HepG2 (cell line): ENCODE measurements around the gene CDK5RAP2. TPM values are rescaled to one million over a fixed set of nuclear protein-coding genes. Genes with fewer than 3 reads are reported as not detected.

Experiments used
- CENPX ChIP-seq: sonication (generic); formaldehyde crosslinking; IDR thresholded peaks from 2 replicates; pipeline ENCODE4 v1.9.0; 2021; ENCODE audit warnings: mild to moderate bottlenecking, missing genetic modification reagents, moderate library complexity
- DDIT3 ChIP-seq: sonication (generic); formaldehyde crosslinking; IDR thresholded peaks from 2 replicates; pipeline ENCODE4 v1.4.0; 2020; ENCODE audit warnings: mild to moderate bottlenecking, missing genetic modification reagents
- HDAC2 ChIP-seq: sonication (generic); formaldehyde crosslinking; IDR thresholded peaks from 2 replicates; pipeline ENCODE4 v1.4.0; 2020; ENCODE audit warnings: missing genetic modification reagents
- NFIB ChIP-seq: sonication (generic); formaldehyde crosslinking; IDR thresholded peaks from 2 replicates; pipeline ENCODE4 v1.9.0; 2021; ENCODE audit warnings: missing genetic modification reagents, mild to moderate bottlenecking, borderline replicate concordance
- RARG ChIP-seq: sonication (generic); formaldehyde crosslinking; IDR thresholded peaks from 2 replicates; pipeline ENCODE4 v1.4.0; 2020; ENCODE audit warnings: low read depth, mild to moderate bottlenecking, missing genetic modification reagents
- RFXAP ChIP-seq: sonication (generic); formaldehyde crosslinking; IDR thresholded peaks from 2 replicates; pipeline ENCODE4 v1.4.0; 2020; ENCODE audit warnings: missing genetic modification reagents, borderline replicate concordance
- ZBTB40 ChIP-seq, 2 experiments: fragments of 450-650 bp in 1 of 2; sonication (generic) in 1 of 2; formaldehyde crosslinking in 1 of 2; IDR thresholded peaks; 2 replicates each; pipeline versions ENCODE4 v1.6.1 to v1.8.0; 2016 to 2022; ENCODE audit warnings: antibody characterized with exemption in 1 of 2, mild to moderate bottlenecking in 1 of 2, missing genetic modification reagents in 1 of 2
- ZKSCAN8 ChIP-seq: IDR thresholded peaks from 2 replicates; pipeline ENCODE4 v1.6.1; 2016; ENCODE audit warnings: borderline replicate concordance, missing genetic modification reagents, missing compliant biosample characterization
- ZNF17 ChIP-seq: sonication (generic); formaldehyde crosslinking; IDR thresholded peaks from 2 replicates; pipeline ENCODE4 v1.5.0; 2020; ENCODE audit warnings: mild to moderate bottlenecking, missing genetic modification reagents
- ZNF354B ChIP-seq: sonication (generic); formaldehyde crosslinking; IDR thresholded peaks from 2 replicates; pipeline ENCODE4 v1.8.0; 2022; ENCODE audit warnings: mild to moderate bottlenecking, missing genetic modification reagents
- ZNF562 ChIP-seq: sonication (generic); formaldehyde crosslinking; IDR thresholded peaks from 2 replicates; pipeline ENCODE4 v1.8.0; 2022; ENCODE audit warnings: missing genetic modification reagents, borderline replicate concordance
- ZNF619 ChIP-seq: sonication (generic); formaldehyde crosslinking; IDR thresholded peaks from 2 replicates; pipeline ENCODE4 v1.4.0; 2020; ENCODE audit warnings: mild to moderate bottlenecking, missing genetic modification reagents
- ZNF768 ChIP-seq: sonication (generic); formaldehyde crosslinking; IDR thresholded peaks from 2 replicates; pipeline ENCODE4 v1.4.0; 2020; ENCODE audit warnings: missing genetic modification reagents
- polyA plus RNA-seq, 8 experiments: library from polyadenylated mRNA; depleted of rRNA in 3 of 8; stranded (reverse) in 7 of 8; unstranded in 1 of 8; fragments of >200 nt; fragmentation: Illumina TruSeq in 4 of 8; extraction: Trizol in 4 of 8; gene quantifications; 2 replicates each; pipeline versions ENCODE4 v1.2.1 to v1.2.3, GENCODE V29; 2011 to 2016; ENCODE audit warnings: low read depth in 4 of 8, missing spikeins in 1 of 8, mixed read lengths in 1 of 8; ENCODE audit not compliant: insufficient read depth in 1 of 8
- total RNA-seq, 5 experiments: library from RNA; depleted of rRNA; stranded (reverse); fragments of >200 nt; fragmentation: Illumina TruSeq; extraction: Trizol; gene quantifications; 2 replicates each; pipeline ENCODE4 v1.2.3, GENCODE V29; 2016; ENCODE audit warnings: low read depth in 1 of 5
- TF ChIP-seq, protein P1 (sequence below): sonication (generic); formaldehyde crosslinking; IDR thresholded peaks from 2 replicates; pipeline ENCODE4 v1.4.0; 2020; ENCODE audit warnings: missing genetic modification reagents, borderline replicate concordance
- TF ChIP-seq, protein P2 (sequence below): sonication (generic); formaldehyde crosslinking; IDR thresholded peaks from 2 replicates; pipeline ENCODE4 v1.5.0; 2020; ENCODE audit warnings: mild to moderate bottlenecking, missing genetic modification reagents

CDK5RAP2 gene
- total and polyA plus RNA-seq, 2 of the 13 experiments (the other 11 are each of a cell fraction or from before 2014, with no cell fraction given): 31.8 to 42.2 TPM

GRCh38 chr9:120538339-120538738 lies 41.6 kb downstream of the CDK5RAP2 start (continued):
- TF ChIP-seq, protein P1, sequence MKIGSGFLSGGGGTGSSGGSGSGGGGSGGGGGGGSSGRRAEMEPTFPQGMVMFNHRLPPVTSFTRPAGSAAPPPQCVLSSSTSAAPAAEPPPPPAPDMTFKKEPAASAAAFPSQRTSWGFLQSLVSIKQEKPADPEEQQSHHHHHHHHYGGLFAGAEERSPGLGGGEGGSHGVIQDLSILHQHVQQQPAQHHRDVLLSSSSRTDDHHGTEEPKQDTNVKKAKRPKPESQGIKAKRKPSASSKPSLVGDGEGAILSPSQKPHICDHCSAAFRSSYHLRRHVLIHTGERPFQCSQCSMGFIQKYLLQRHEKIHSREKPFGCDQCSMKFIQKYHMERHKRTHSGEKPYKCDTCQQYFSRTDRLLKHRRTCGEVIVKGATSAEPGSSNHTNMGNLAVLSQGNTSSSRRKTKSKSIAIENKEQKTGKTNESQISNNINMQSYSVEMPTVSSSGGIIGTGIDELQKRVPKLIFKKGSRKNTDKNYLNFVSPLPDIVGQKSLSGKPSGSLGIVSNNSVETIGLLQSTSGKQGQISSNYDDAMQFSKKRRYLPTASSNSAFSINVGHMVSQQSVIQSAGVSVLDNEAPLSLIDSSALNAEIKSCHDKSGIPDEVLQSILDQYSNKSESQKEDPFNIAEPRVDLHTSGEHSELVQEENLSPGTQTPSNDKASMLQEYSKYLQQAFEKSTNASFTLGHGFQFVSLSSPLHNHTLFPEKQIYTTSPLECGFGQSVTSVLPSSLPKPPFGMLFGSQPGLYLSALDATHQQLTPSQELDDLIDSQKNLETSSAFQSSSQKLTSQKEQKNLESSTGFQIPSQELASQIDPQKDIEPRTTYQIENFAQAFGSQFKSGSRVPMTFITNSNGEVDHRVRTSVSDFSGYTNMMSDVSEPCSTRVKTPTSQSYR (CRISPR knock-in tag): no peak
- TF ChIP-seq ZNF768 (CRISPR knock-in tag): no peak
- no peak for TF ChIP-seq ZNF619 (CRISPR knock-in tag)
- no peak for TF ChIP-seq NFIB (CRISPR knock-in tag)
- TF ChIP-seq ZNF354B (CRISPR knock-in tag): no peak
- TF ChIP-seq CENPX (CRISPR knock-in tag): no peak
- TF ChIP-seq DDIT3 (CRISPR knock-in tag): no peak
- TF ChIP-seq ZBTB40 (IDR thresholded peaks at IDR 0.05): no peak
- no peak for TF ChIP-seq ZBTB40 (CRISPR knock-in tag; IDR thresholded peaks at IDR 0.05)
- TF ChIP-seq ZKSCAN8 (CRISPR knock-in tag): peak; percentile 44; the same call in 1 of the 2 replicates
- TF ChIP-seq RARG: no peak
- TF ChIP-seq ZNF17 (CRISPR knock-in tag): no peak
- TF ChIP-seq, protein P2, sequence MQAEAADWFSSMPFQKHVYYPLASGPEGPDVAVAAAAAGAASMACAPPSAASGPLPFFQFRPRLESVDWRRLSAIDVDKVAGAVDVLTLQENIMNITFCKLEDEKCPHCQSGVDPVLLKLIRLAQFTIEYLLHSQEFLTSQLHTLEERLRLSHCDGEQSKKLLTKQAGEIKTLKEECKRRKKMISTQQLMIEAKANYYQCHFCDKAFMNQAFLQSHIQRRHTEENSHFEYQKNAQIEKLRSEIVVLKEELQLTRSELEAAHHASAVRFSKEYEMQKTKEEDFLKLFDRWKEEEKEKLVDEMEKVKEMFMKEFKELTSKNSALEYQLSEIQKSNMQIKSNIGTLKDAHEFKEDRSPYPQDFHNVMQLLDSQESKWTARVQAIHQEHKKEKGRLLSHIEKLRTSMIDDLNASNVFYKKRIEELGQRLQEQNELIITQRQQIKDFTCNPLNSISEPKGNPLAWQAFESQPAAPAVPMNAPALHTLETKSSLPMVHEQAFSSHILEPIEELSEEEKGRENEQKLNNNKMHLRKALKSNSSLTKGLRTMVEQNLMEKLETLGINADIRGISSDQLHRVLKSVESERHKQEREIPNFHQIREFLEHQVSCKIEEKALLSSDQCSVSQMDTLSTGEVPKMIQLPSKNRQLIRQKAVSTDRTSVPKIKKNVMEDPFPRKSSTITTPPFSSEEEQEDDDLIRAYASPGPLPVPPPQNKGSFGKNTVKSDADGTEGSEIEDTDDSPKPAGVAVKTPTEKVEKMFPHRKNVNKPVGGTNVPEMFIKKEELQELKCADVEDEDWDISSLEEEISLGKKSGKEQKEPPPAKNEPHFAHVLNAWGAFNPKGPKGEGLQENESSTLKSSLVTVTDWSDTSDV: no peak
- no peak for TF ChIP-seq ZNF562
- TF ChIP-seq RFXAP: no peak
- peak; percentile 93 for TF ChIP-seq HDAC2 (CRISPR knock-in tag)
